Parathyroid adenoma (tissue), 2 donors: ENCODE data around the gene ACAD10.

Experiments
- H2AFZ ChIP-seq: fragments of 300-600 bp; sonication (generic); one replicate; pipeline ENCODE4 v1.7.0; 2017; ENCODE audit warnings: antibody characterized with exemption, mild to moderate bottlenecking
- H3K27ac ChIP-seq: fragments of 300-600 bp; sonication (generic); one replicate; pipeline ENCODE4 v1.7.0; 2017
- H3K27me3 ChIP-seq: fragments of 300-600 bp; sonication (generic); one replicate; pipeline ENCODE4 v1.7.0; 2017; ENCODE audit warnings: low read length; ENCODE audit not compliant: control insufficient read depth, insufficient read depth
- H3K36me3 ChIP-seq: fragments of 300-600 bp; sonication (generic); one replicate; pipeline ENCODE4 v1.7.0; 2017; ENCODE audit warnings: low read length; ENCODE audit not compliant: control insufficient read depth, insufficient read depth
- H3K4me1 ChIP-seq: fragments of 300-600 bp; sonication (generic); one replicate; pipeline ENCODE4 v1.7.0; 2017; ENCODE audit warnings: control low read depth
- H3K4me2 ChIP-seq: fragments of 300-600 bp; sonication (generic); one replicate; pipeline ENCODE4 v1.7.0; 2017; ENCODE audit warnings: low read length
- H3K4me3 ChIP-seq: fragments of 300-600 bp; sonication (generic); one replicate; pipeline ENCODE4 v1.7.0; 2017; ENCODE audit warnings: low read depth, low read length
- H3K79me2 ChIP-seq: fragments of 300-600 bp; sonication (generic); one replicate; pipeline ENCODE4 v1.7.0; 2017; ENCODE audit warnings: control low read depth
- H3K9ac ChIP-seq: fragments of 300-600 bp; sonication (generic); one replicate; pipeline ENCODE4 v1.7.0; 2017; ENCODE audit warnings: mild to moderate bottlenecking
- H3K9me3 ChIP-seq: fragments of 300-600 bp; sonication (generic); one replicate; pipeline ENCODE4 v1.7.0; 2017; ENCODE audit warnings: low read length; ENCODE audit not compliant: control insufficient read depth
- TF ChIP-seq, protein P1 (sequence below): fragments of 300-600 bp; sonication (generic); IDR thresholded peaks from one replicate; pipeline ENCODE4 v1.7.0; 2017; ENCODE audit warnings: antibody characterized with exemption, mild to moderate bottlenecking
- donor health status: primary hyperparathyroidism.

Gene ACAD10

DNA sequence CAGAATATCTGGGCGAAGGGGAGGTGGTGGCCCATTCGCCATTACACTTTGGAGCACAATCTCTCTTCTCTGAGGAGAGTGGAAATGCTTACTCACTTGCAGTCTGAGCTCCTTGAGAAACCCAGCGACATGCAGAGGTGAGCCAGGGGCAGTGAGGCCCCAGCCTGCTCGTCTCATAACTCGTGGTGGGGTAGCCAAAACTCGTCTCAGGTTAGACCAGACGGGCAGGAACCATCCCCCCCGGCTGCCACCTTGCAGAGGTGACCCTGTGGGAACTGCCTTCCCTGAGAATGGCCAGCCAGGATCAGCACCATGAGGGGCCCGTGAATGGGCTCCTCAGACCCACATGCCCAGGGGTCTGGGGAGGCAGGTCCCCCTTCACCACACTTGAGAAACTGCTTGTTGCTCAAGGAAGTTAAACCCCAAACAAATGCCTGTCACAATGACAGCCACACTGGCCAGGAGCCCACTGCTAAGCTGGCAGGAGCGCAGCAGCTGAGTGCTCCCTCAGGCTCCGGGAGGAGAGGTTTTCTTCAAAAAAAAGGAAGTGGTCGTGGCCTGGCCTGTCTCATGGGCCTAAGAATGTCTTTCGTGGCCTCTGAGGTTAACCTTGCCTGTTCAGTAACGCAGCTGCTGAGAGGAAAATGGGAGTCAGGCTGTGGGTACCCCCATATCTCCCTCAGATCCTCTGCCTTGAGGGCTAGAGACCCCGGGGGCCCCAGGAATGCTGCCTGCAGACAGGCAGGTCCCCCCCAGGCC is 71.7 kb downstream of the ACAD10 start:
- no peaks in the 10 kb centered on the region for H3K9me3 ChIP-seq
- no peak overlapping the region for H3K27ac ChIP-seq
- no peaks in the 10 kb centered on the region for H3K79me2 ChIP-seq
- no peaks in the 10 kb centered on the region for H3K27me3 ChIP-seq
- no peak overlapping the region for H2AFZ ChIP-seq
- no peak overlapping the region for H3K4me3 ChIP-seq
- TF ChIP-seq, protein P1, sequence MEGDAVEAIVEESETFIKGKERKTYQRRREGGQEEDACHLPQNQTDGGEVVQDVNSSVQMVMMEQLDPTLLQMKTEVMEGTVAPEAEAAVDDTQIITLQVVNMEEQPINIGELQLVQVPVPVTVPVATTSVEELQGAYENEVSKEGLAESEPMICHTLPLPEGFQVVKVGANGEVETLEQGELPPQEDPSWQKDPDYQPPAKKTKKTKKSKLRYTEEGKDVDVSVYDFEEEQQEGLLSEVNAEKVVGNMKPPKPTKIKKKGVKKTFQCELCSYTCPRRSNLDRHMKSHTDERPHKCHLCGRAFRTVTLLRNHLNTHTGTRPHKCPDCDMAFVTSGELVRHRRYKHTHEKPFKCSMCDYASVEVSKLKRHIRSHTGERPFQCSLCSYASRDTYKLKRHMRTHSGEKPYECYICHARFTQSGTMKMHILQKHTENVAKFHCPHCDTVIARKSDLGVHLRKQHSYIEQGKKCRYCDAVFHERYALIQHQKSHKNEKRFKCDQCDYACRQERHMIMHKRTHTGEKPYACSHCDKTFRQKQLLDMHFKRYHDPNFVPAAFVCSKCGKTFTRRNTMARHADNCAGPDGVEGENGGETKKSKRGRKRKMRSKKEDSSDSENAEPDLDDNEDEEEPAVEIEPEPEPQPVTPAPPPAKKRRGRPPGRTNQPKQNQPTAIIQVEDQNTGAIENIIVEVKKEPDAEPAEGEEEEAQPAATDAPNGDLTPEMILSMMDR, result no peak
- H3K9ac ChIP-seq, result no peak overlapping the region
- no peaks in the 10 kb centered on the region for H3K4me1 ChIP-seq
- H3K36me3 ChIP-seq, result no peaks in the 10 kb centered on the region
- no peak overlapping the region for H3K4me2 ChIP-seq

DNA sequence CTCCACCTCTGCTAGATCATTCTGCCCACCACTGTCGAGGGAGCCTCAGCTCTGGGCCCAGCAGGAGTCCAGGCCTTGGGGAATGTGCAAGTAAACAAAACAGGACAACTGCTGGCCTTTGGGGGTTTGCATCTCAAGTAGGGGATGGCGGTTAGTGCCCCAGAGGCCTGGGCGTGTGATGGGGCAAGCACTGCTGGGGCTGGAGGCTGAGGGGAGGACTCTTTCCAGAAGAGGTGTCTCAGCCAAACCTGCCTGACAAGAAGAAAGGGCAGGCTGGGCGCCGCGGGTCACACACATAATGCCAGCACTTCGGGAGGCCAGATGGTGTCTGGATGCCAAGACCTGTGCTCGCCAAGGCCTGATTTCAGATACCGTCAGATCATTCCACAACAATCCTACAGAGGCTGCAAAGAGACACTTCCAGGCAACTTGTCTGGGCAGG is 72.3 kb downstream of the ACAD10 start:
- Histone ChIP-seq H3K4me3 (no peak overlapping the region), H3K4me2 (no peak overlapping the region), H3K36me3 (no peaks in the 10 kb centered on the region), H3K79me2 (no peaks in the 10 kb centered on the region), H3K4me1 (no peaks in the 10 kb centered on the region), H2AFZ (no peak overlapping the region), H3K9me3 (no peaks in the 10 kb centered on the region), H3K27ac (no peak overlapping the region), H3K9ac (no peak overlapping the region), H3K27me3 (no peaks in the 10 kb centered on the region)
- TF ChIP-seq, protein P1, result no peak

DNA sequence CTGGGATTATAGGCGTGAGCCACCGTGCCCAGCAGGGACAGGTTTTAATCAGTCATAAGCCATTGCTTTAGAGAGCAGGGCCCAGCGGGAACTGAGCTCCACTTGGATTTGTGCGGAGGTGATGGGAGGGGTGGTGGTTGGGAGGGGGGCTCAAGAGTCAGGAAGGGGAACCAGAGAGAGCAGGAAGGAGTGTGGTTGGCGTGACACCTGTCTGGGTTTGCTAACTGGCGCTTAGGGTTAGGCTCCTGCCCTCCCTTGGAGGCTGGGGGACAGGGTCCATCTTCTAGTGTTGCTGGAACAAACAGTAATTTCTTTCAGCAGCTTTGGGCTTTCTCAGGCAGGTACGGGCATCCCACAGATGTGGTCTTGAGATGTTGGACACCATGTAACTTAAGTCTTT is 73.4 kb downstream of the ACAD10 start:
- Histone ChIP-seq H3K36me3 (no peaks in the 10 kb centered on the region), H3K9ac (no peak overlapping the region), H3K4me3 (no peak overlapping the region), H3K9me3 (no peaks in the 10 kb centered on the region), H3K27ac (no peak overlapping the region), H3K4me1 (no peaks in the 10 kb centered on the region), H3K4me2 (no peak overlapping the region), H3K79me2 (no peaks in the 10 kb centered on the region), H3K27me3 (no peaks in the 10 kb centered on the region), H2AFZ (no peak overlapping the region)
- TF ChIP-seq, protein P1, result no peak

GRCh38 chr12:111759991-111760390 is 74.1 kb downstream of the ACAD10 start:
- Histone ChIP-seq H3K27me3 (no peaks in the 10 kb centered on the region), H3K9me3 (no peaks in the 10 kb centered on the region), H3K4me2 (no peak overlapping the region), H2AFZ (no peak overlapping the region), H3K4me1 (no peaks in the 10 kb centered on the region), H3K79me2 (no peaks in the 10 kb centered on the region), H3K36me3 (no peaks in the 10 kb centered on the region), H3K4me3 (no peak overlapping the region), H3K9ac (no peak overlapping the region), H3K27ac (no peak overlapping the region)
- TF ChIP-seq, protein P1, result no peak

GRCh38 chr12:111761099-111761498 is 75.2 kb downstream of the ACAD10 start:
- Histone ChIP-seq H3K36me3 (no peaks in the 10 kb centered on the region), H3K27me3 (no peaks in the 10 kb centered on the region), H3K27ac (no peak overlapping the region), H2AFZ (no peak overlapping the region), H3K4me2 (no peak overlapping the region), H3K9me3 (no peaks in the 10 kb centered on the region), H3K4me1 (no peaks in the 10 kb centered on the region), H3K9ac (no peak overlapping the region), H3K4me3 (no peak overlapping the region), H3K79me2 (no peaks in the 10 kb centered on the region)
- TF ChIP-seq, protein P1, result no peak
